ENCODE data around the gene USP53. TPM values are rescaled to one million over a fixed set of nuclear protein-coding genes. Genes with fewer than 3 reads are reported as not detected.
"Not testable (repeated sequence)": the region's sequence is repeated elsewhere in the genome, so short reads cannot be mapped to it uniquely, and the experiment has no call there.

Gene USP53
- total RNA-seq, 1 donor: 20.1 TPM

DNA sequence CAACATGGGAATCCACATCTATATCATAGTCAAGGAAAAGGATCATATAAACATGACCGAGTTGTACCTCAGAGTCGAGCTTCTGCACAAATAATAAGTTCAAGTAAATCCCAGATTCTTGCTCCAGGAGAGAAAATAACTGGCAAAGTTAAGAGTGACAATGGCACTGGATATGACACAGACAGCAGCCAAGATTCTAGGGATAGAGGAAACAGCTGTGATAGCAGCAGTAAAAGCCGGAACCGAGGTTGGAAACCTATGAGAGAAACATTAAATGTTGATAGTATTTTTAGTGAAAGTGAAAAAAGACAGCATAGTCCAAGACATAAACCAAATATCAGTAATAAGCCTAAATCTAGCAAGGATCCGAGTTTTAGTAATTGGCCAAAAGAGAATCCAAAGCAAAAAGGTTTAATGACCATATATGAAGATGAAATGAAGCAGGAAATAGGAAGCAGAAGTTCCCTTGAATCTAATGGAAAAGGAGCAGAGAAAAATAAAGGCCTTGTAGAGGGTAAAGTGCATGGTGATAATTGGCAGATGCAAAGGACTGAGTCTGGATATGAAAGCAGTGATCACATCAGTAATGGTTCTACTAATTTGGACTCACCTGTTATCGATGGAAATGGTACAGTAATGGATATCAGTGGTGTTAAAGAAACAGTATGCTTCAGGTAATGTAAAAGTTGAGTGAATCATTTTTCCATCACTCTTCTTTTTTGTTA, 59.0 kb downstream of the USP53 start:
- no peaks in the 10 kb centered on the region for H3K27me3 ChIP-seq (ENCODE audit: insufficient read depth, low read length)
- H3K4me1 ChIP-seq (ENCODE audit: insufficient read depth, low read length): no peaks in the 10 kb centered on the region
- H3K4me3 ChIP-seq (ENCODE audit: low read length): no peak overlapping the region
- no peaks in the 10 kb centered on the region for H3K9me3 ChIP-seq (ENCODE audit: low read depth, low read length)

DNA sequence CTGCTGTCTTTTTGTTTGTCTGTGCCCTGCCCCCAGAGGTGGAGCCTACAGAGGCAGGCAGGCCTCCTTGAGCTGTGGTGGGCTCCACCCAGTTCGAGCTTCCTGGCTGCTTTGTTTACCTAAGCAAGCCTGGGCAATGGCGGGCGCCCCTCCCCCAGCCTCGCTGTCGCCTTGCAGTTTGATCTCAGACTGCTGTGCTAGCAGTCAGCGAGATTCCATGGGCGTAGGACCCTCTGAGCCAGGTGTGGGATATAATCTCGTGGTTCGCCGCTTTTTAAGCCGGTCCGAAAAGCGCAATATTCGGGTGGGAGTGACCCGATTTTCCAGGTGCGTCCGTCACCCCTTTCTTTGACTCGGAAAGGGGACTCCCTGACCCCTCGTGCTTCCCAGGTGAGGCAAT, 67.0 kb downstream of the USP53 start:
- H3K27me3 ChIP-seq (ENCODE audit: insufficient read depth, low read length): not testable (repeated sequence)

DNA sequence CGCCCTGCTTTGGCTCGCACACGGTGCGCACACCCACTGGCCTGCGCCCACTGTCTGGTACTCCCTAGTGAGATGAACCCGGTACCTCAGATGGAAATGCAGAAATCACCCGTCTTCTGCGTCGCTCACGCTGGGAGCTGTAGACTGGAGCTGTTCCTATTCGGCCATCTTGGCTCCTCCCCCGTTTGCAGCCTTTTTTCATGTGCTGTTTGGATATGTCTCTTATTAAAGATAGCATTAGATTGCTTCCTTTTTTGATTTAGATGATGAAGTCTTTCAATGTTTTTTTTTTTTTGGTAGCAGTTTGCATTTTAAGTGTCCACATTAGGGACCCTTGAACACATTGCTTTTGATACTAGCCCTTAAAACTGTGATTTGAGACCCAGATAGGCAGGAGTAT, 67.4 kb downstream of the USP53 start:
- H3K4me1 ChIP-seq (ENCODE audit: insufficient read depth, low read length): not testable (repeated sequence)

More for the DNA sequence above, 67.0 kb downstream of the USP53 start:
- not testable (repeated sequence) for H3K4me3 ChIP-seq (ENCODE audit: low read length); H3K9me3 ChIP-seq (ENCODE audit: low read depth, low read length); H3K4me1 ChIP-seq (ENCODE audit: insufficient read depth, low read length)

DNA sequence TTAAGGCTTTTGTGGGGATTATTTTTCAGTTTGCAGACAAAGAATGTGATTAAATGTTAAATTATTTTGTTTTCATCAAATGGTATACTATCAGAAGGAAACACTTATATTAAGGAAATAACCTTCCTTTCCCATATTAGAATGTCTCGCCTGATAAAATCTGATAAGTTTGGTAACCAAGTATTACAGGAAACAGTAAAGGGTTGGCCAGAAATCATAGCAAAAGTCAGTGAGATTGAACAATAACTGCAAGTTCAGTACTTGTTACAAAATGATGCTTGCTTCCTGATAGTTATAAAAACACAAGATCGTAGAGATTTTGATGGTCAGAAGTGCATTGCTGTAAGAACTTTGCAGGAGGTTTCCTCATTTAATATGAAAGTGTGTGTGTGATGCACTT, 68.9 kb downstream of the USP53 start:
- H3K27me3 ChIP-seq (ENCODE audit: insufficient read depth, low read length): no peaks in the 10 kb centered on the region
- H3K4me3 ChIP-seq (ENCODE audit: low read length): no peak overlapping the region
- H3K9me3 ChIP-seq (ENCODE audit: low read depth, low read length): no peaks in the 10 kb centered on the region
- no peaks in the 10 kb centered on the region for H3K4me1 ChIP-seq (ENCODE audit: insufficient read depth, low read length)

More for the DNA sequence above, 67.4 kb downstream of the USP53 start:
- H3K9me3 ChIP-seq (ENCODE audit: low read depth, low read length); H3K4me3 ChIP-seq (ENCODE audit: low read length); H3K27me3 ChIP-seq (ENCODE audit: insufficient read depth, low read length): not testable (repeated sequence)

DNA sequence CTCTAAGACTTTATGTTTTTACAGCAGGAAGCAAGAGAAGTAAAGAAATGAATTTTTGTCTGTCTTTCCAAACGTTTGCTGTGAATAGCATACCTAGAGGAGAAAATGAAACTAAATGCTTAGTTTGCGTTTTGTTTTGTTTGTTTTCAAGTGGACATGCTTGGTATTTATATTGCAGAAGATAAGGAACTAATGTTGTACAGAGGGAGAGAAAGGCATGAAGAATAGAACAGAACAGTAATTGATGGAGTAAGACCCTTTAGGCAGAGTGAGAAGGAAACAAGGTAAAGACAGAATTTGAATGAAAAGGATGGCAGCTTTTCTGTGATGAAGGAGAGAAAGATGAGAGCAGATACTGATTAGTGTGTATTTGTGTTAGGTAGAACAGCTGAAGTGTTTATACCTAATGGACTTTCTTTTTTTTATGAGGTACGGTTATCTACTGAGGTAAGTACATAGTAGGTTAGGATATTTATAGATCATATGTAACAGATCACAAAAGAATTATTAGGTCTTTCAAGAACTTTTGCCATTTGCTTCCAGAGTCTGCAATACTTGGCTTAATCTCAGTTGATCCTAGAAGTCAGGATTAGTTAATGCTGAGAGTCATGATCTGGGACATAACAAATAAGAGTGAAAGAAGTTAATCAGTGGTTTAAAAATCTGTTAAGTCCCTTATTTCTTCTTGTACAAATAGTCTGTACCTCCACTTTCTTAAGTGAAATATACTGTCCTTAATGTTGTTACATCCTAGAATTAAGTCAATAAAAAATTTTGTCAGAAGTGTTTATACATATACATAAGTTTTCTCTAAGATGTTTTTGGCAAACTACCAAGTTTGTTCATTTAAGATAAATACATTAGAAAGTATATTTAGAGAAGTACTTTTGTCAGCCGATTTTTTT, 72.6 kb downstream of the USP53 start:
- Histone ChIP-seq H3K4me3 (ENCODE audit: low read length) (no peak overlapping the region), H3K4me1 (ENCODE audit: insufficient read depth, low read length) (no peaks in the 10 kb centered on the region), H3K27me3 (ENCODE audit: insufficient read depth, low read length) (no peaks in the 10 kb centered on the region), H3K9me3 (ENCODE audit: low read depth, low read length) (no peaks in the 10 kb centered on the region)

DNA sequence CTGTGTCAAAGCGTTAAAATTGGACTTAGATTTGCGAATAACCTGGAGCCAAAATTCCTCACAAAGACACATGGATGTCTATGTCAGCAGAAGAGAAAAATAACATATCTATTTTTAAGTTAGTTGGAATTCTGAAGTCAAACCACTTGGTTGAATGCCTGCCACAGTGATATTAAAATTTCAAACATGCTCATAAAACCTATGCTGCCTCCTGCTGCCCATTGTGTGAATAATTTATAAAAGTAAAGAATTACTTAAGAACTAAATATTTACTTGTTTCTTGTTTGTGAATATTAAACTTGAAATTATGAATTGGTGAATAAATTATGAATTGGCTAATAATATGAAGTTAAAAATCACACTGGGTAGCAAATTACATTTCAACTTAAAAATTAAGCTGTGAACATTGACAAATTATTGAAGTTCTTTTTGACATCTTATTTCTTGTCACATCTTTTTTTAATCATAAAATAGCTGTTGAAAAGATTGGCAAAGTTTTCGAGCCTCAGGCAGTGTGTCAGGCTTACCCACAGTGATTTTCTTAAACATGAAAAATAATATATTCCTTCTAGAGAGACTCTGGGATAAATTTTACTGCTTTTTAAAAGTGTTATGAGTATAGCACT, 74.0 kb downstream of the USP53 start:
- H3K27me3 ChIP-seq (ENCODE audit: insufficient read depth, low read length): no peaks in the 10 kb centered on the region
- H3K4me1 ChIP-seq (ENCODE audit: insufficient read depth, low read length): no peaks in the 10 kb centered on the region
- H3K9me3 ChIP-seq (ENCODE audit: low read depth, low read length): no peaks in the 10 kb centered on the region
- no peak overlapping the region for H3K4me3 ChIP-seq (ENCODE audit: low read length)

DNA sequence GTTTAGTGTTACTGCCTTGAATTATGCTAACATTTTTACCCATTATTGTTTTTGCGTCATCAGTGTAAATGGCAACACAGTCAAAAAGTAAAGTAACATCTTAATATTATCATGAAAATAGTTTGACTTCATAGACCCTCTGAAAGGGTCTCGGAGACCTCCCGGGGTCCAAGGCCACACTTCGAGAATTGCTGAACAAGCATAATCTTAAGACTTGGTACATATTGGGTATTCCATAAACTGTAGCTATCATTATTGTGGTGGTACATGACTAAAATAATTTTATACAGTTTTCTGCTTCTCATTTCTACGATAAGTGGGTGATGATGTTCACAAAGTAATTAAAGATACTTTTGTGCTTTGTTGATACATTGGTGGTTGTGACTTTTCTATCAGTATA, 76.8 kb downstream of the USP53 start:
- H3K9me3 ChIP-seq (ENCODE audit: low read depth, low read length): no peaks in the 10 kb centered on the region
- no peaks in the 10 kb centered on the region for H3K4me1 ChIP-seq (ENCODE audit: insufficient read depth, low read length)
- H3K27me3 ChIP-seq (ENCODE audit: insufficient read depth, low read length): no peaks in the 10 kb centered on the region
- no peak overlapping the region for H3K4me3 ChIP-seq (ENCODE audit: low read length)

DNA sequence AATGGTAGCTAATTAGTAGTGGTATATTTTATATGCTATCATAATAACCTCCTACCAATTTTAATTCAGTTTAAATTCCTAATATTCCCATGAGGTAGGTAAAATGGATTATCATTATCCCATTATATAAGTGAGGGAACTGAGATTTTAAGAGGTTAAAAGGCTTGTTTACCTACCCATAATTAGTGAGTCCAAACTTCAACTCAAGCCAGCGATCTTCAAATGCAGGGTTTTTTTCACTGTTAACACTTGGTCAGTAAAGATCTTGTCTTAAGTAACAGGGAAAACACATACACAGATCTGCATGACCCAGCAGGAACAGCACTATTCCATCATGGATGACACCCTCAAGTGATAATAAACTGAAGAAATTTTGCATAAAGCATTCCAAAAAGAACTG, 78.1 kb downstream of the USP53 start:
- no peak overlapping the region for H3K4me3 ChIP-seq (ENCODE audit: low read length)
- H3K27me3 ChIP-seq (ENCODE audit: insufficient read depth, low read length): no peaks in the 10 kb centered on the region
- no peaks in the 10 kb centered on the region for H3K4me1 ChIP-seq (ENCODE audit: insufficient read depth, low read length)
- H3K9me3 ChIP-seq (ENCODE audit: low read depth, low read length): no peaks in the 10 kb centered on the region

DNA sequence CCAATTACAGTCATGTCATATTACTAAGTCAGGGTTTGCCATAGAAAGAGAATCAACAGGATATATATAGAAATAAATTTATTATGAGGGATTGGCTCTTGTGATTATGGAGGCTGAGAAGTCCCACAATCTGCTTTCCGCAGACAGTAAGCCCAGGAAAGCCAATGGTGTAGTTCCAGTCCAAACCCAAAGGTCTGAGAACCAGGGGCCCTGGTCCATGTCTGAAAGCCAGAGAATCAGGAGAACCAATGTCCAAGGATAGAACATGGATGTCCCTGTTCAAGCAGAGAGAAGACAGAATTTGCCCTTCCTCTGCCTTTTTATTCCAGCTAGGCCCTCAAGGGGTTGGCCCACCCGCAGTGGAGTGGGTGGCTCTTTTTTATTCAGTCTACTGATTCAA, 83.8 kb downstream of the USP53 start:
- Histone ChIP-seq H3K4me1 (ENCODE audit: insufficient read depth, low read length) (peaks cover 22% of the 10 kb centered on the region), H3K4me3 (ENCODE audit: low read length) (no peak overlapping the region), H3K27me3 (ENCODE audit: insufficient read depth, low read length) (no peaks in the 10 kb centered on the region), H3K9me3 (ENCODE audit: low read depth, low read length) (no peaks in the 10 kb centered on the region)

DNA sequence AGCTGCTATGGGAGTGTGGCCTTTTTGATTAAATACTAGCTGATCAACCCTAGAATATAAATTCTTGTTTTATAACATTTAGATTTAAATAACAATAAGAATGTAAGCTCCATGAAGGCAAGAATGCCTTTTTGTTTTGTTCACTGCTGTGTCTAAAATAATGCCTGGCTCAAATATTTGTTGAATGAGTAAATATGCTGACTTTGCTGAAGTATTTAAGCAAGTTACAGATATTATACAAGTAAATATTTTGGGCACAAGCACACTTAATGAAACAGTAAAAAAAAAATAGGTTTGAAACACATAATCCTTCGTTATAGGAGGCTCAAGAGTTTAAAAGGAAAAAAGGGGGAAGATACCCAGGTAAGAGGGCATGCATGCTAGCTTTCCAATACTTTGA, 85.3 kb downstream of the USP53 start:
- no peaks in the 10 kb centered on the region for H3K27me3 ChIP-seq (ENCODE audit: insufficient read depth, low read length)
- H3K9me3 ChIP-seq (ENCODE audit: low read depth, low read length): no peaks in the 10 kb centered on the region
- H3K4me3 ChIP-seq (ENCODE audit: low read length): no peak overlapping the region
- peaks cover 22% of the 10 kb centered on the region for H3K4me1 ChIP-seq (ENCODE audit: insufficient read depth, low read length)

DNA sequence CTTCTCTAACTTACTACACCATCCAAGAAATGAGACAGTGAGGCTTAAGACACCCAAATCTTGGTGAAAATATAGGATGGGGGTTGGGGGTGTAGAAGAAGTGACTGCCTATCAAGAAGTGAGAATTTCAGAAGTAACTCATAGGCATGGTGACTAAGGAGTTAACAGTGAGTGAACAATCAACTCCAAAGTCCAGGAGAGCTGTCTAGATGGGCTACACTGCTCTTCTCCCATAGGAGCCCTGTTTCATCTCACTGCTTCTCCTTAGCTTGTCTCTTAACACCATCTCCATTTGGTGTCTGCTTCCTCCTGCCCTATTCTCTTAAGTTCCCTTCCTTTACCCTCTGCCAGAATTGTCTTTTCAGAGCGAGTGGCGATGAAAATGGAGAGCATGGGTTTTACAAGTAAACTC, 86.8 kb downstream of the USP53 start:
- peak overlapping the region; percentile 99 for H3K4me3 ChIP-seq (ENCODE audit: low read length)
- no peaks in the 10 kb centered on the region for H3K27me3 ChIP-seq (ENCODE audit: insufficient read depth, low read length)
- peaks cover 22% of the 10 kb centered on the region for H3K4me1 ChIP-seq (ENCODE audit: insufficient read depth, low read length)
- no peaks in the 10 kb centered on the region for H3K9me3 ChIP-seq (ENCODE audit: low read depth, low read length)

DNA sequence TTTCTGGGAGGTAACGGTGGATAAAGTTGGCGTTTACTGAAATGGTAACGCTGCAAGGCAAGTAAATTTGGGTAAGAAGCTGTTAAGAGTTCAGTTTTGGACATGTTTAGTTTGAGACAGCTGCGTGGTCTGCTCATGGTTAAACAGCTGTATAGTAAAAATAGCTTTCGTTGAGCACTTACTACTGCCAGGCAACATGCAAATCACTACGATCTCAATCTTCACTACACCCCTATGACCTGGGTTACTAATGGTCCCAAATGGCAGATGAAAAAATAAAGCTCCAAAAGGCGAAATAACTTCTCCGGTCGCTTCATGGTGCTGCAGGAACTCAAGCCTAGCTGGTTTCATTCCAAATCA, 87.2 kb downstream of the USP53 start:
- peak overlapping the region; percentile 99 for H3K4me3 ChIP-seq (ENCODE audit: low read length)

DNA sequence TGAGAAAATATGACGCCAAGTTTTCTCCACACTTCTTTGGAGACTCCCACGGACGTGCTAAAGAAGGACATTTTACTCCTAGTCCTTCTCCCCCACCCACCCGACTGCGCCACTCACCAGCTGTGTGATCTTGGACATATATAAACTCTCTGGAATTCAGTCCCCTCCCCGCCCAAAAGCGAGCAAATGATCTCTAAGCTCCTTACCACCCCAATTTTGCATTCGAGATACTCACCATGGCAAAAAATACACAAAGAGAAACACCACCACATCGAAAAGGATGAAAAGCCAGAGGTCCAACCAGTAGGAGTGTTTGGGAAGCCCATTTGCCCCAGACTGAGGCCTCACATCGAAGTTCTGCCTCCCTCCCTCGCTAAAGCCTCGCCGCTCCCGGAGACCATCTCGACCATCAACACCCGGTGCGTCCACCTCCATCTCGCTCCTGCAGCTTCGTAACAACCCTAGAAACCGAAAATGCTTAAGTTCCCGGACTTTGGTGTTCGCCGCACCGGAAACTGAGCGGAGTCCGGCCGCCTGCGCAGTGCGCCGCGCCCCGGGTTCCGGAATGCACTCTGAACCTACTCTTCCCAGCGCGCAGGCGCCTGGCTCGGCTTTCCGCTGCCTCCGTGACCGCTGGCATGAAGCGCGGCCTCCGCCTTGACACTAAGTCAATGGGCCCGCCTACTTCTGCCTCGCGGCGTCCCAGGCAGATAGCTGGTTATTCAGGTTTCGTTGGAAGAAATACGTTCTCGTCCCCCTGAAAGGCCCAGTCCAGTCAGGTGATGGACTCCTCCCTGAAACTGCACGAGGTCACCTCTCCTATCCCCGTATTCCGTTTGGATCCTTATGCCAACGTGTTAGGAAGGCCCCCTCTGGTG, 87.8 kb downstream of the USP53 start:
- no peaks in the 10 kb centered on the region for H3K27me3 ChIP-seq (ENCODE audit: insufficient read depth, low read length)
- peaks cover 22% of the 10 kb centered on the region for H3K4me1 ChIP-seq (ENCODE audit: insufficient read depth, low read length)
- peak overlapping the region; percentile 99 for H3K4me3 ChIP-seq (ENCODE audit: low read length)
- H3K9me3 ChIP-seq (ENCODE audit: low read depth, low read length): no peaks in the 10 kb centered on the region

More for the DNA sequence above, 87.2 kb downstream of the USP53 start:
- H3K4me1 ChIP-seq (ENCODE audit: insufficient read depth, low read length): peaks cover 22% of the 10 kb centered on the region
- no peaks in the 10 kb centered on the region for H3K9me3 ChIP-seq (ENCODE audit: low read depth, low read length)
- H3K27me3 ChIP-seq (ENCODE audit: insufficient read depth, low read length): no peaks in the 10 kb centered on the region

DNA sequence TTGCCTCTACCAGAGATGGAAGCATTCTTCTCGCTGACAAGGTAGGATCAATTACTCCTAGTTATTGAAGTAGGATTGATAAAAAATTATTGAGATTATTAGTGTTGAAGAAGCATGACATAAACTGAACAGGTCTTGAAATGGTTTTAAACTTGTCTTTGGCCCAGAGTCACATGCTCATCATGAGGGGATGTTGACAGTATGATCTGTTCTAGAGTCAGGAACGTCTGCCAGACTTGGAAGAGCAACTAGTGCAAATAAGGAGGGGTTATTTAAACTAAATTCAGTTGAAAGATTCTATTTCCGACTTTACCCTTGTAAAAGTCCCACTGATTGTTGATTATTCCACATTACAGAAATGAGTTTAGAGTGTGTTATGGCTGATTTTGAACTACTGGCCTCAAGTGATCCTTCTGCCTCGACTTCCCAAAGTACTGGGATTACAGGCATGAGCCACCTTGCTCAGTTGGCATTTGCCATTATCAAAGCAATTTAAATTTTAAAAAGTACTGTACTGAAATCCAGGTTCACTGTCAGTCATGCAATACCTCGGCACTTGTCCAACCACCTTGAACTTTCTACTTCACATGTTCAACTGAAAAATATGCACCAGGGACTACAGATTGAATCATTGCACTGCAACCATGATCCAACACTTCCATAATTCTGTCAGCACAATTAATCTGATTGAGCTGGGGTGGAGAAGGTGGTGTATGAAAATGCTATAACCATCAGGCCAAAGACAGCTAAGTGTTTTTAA, 89.7 kb downstream of the USP53 start:
- peaks cover 22% of the 10 kb centered on the region for H3K4me1 ChIP-seq (ENCODE audit: insufficient read depth, low read length)
- no peaks in the 10 kb centered on the region for H3K27me3 ChIP-seq (ENCODE audit: insufficient read depth, low read length)
- no peaks in the 10 kb centered on the region for H3K9me3 ChIP-seq (ENCODE audit: low read depth, low read length)
- no peak overlapping the region for H3K4me3 ChIP-seq (ENCODE audit: low read length)

All from mononuclear cell (primary cell).